Stimulated activated CD4-positive, alpha-beta T cell treated with anti-CD3 and anti-CD28 coated beads, Interleukin-2, amount 100 ng/mL, for 4 hours (primary cell): ENCODE results near the gene NATD1.
"Not testable (repeated sequence)": the region's sequence is repeated elsewhere in the genome, so short reads cannot be mapped to it uniquely, and the experiment has no call there.

ENCODE experiments used
- DNase-seq: peaks from one replicate; pipeline ENCODE4 v3.0.0-alpha.2; 2020; ENCODE audit warnings: low read depth

The NATD1 gene

DNA sequence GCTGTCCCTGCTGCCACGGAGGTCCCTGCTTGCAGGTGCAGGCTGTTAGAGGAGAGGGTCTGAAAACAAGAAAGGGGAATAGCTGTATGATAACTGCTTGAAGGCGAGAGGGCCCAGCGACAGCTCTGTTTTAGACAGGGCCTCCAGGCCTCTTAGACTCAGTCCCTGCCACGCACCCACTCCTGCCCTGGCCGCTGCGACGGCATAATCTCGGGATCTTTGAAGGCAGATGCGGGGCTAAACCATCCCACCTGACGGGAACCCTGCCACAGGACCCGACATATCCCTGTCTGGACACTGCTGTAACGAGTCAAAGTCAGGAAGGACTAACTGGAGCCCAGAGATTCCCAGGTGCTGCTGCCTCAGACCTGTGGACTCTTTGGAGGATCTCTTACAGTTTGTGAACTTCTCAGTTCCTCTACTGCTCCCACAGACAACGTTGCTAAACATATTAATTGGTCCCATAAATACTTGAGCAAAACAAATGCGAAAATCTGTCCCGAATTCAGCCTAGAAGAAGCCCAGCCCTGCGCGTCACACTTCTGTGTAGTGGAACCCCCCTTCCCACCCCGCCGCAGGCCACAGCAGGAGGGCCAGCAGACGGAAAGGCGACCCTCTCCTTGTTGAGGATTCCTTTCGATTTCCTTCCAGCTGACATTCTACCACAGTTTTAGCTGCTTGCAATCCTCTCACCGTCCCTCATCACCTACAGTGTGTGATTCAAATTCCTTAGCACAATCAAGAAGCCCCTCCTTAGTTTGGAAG, 38.3 kb downstream of the NATD1 start:
- no peak for DNase-seq

GRCh38 chr17:21214015-21214776, 39.0 kb downstream of the NATD1 start, which contains the start of gene TMEM11:
TMEM11 (minus strand) TSS chr17:21214161; CDS start chr17:21214152, 9 bp downstream.
- peak; percentile 94 for DNase-seq

GRCh38 chr17:21213638-21214014, 39.6 kb downstream of the NATD1 start:
- peak; percentile 5 for DNase-seq

DNA sequence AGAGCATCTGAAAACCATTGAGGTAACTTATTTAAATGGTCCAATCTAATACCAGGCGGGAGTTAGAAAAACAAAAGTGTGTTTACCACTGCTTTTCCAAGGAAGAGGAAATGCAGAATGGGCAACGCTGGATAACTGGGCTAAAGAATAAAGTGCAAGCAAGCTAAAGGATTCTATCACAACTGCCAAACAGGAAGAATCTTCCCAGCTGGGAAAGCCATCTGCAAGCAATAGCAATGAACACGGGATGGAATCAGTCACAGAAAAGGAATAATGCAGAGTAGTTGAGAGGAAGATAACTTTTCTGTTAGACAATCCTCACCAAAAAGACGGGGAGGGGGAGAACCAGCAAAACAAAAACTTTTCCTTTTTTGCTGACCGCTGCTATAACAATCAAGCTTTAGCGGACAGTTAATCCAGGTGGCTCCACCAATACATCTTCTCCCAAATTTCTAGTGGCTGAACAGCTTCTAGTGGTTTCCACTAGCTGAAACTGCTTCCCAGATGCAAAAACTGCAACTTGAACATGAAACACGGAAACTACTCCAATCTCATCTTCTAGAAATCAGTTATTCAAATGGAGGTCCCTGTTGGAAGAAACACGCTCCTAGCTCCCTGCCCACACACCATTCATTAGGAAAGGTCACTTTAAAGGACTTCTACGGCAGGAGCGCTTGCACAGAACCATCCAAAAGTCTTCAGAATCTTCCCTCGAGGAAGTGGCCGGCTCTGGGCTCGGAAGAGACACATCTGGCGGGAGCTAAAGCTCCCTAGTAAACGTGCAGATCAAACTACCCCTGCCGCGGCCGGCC, 40.2 kb downstream of the NATD1 start:
- DNase-seq = no peak

- no peak for DNase-seq
Measured at GRCh38 chr17:21211825-21212479, 41.3 kb downstream of the NATD1 start.

DNA sequence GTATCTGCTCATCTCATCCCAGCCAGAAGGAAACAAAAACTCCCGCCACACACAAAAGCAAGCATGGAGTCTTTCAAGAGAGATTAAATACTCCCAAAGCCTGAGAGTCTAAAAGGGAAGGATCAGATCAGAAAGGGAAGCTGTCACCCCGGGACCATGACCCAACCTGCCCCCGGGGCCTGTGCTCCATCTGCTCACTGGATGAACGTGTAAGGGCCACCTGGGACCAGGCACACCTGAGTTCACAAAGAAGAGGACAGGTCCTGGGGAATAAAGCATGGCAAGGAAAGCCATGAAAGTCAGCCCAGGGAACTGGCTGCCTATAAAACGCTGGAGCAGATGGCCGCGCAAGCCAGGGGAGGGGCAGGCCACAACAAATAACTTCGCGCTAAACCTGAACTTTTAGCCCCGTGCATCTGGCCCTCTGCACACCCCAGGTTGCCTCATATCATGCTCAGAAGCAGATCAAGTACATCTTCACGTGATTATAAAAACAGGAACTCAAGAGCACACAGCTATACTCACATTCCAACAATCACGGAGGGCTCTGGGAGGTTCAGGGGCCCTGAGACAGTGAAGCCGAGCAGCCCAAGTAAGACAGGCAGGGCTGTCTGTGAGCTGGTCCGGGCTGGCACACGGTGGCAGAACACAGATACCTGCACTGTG, 42.7 kb downstream of the NATD1 start:
- DNase-seq = no peak

- DNase-seq = no peak
Measured at GRCh38 chr17:21209511-21210175, 43.6 kb downstream of the NATD1 start.

- no peak for DNase-seq
Measured at GRCh38 chr17:21208352-21208751, 44.9 kb downstream of the NATD1 start.

GRCh38 chr17:21204935-21205334, 48.3 kb downstream of the NATD1 start:
- no peak for DNase-seq

- no peak for DNase-seq
Measured at GRCh38 chr17:21202512-21202911, 50.7 kb downstream of the NATD1 start.

DNA sequence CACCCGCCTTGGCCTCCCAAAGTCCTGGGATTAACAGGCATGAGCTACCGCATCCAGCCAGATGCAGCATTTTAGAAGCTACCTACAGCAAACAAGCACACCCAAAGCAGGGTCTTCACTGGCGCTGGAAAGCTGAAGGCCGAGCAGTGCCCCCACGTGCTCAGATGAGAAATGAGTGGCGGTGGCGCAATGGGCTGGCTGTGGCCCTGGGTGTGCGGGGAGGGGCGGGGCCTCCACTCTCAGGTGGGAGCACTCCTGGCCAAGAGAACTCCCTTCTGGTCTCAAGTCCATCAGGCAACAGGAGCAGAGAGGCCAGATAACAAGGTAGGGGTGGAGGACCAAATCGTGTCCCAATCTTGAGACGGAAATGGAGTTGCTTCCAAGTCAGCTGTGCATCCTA, 51.3 kb downstream of the NATD1 start:
- no peak for DNase-seq

GRCh38 chr17:21201298-21201595, 52.0 kb downstream of the NATD1 start:
- DNase-seq = no peak

DNA sequence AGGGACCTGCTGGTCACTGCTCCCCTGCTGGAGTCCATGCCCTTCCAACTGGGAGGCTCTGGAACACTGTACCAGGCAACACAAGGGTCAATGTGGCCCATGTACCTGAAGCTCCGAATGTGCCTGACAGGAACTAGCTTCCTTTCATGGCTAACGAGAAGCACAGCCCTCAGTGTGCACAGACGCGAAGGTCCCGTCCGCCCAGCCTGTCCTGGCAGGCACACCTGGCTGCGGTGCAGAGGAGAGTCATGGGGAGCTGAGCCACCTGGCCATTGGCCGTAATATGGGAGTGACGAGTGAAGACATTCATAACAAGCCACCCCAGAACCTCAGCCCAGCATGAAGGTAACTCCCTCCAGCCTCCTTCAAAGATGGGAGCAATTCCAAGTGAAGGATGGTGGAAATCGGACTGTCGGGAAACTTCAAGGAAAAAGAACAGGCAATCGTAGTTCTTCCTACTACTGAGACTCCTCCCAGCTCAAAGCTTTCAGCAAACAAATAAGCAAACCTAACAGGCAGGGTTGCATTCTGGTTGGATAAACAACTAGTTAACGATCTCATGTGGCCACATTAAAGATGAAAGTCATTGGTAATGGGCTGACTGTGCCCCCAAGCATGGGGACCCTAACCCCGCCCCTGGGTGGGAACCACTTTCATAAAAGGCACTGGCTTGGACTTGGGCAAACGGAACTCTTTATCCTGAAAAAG, 52.5 kb downstream of the NATD1 start:
- DNase-seq = no peak

DNA sequence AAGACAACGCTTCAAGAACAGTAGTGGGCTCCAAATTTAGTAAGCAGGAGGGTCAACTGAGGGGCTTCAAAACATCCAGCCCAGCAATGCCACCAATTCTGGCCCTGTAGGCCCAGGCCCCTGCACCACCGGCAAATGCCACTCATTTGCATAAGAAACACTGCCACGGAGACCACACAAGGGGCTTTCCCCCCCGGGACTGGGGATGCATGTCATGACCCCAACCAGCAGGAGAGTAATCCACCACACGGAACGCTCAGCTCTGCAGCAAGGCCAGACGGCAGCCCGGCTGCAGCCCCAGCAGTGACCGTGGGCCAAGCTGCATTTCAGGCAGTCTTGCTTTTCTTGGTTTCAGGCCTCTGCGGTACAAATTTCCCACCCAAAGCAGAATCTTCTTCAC, 53.4 kb downstream of the NATD1 start:
- no peak for DNase-seq

GRCh38 chr17:21199311-21199710, 53.9 kb downstream of the NATD1 start:
- no peak for DNase-seq

DNA sequence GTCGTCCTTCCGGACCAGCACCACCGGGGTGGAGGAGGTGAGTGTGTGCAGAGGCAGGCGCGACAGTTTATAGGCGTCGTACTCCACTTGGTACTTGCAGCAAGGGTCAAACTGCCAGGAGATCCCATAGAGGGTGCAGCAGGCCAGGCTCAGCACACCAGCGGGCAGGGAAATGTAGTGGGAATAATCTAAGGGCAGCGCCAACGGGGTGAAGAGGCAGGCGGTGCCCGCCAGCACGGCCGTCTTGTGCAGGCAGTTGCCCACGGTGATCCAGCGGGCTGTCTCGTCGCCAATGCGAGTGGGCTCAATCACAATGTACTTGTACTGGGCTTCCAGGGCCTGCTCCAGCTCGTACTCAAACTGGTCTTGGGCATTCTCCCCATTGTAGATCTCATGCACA, 54.8 kb downstream of the NATD1 start:
- DNase-seq = no peak

GRCh38 chr17:21196126-21196525, 57.1 kb downstream of the NATD1 start:
- no peak for DNase-seq

DNA sequence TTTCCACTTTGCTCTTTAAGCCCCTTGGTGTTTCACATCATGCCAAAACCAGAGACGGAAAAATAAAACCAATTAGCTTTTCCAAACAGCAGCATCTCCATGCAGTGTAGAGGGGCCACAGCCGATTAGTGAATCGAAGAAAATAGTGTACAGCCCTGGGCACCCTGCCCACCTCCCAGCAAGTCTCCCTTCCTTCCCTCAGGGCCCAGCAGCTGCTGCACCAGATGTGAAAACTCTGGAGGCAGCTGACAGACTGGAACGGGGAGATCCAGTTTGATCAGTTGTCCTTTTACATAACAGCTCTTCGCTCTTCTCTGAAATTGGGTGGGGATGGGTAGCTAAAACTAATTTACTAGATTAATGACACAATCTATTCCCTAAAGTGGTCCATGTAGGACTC, 58.5 kb downstream of the NATD1 start:
- no peak for DNase-seq

GRCh38 chr17:21194226-21194625, 59.0 kb downstream of the NATD1 start:
- DNase-seq = no peak

GRCh38 chr17:21193031-21193430, 60.2 kb downstream of the NATD1 start:
- no peak for DNase-seq

DNA sequence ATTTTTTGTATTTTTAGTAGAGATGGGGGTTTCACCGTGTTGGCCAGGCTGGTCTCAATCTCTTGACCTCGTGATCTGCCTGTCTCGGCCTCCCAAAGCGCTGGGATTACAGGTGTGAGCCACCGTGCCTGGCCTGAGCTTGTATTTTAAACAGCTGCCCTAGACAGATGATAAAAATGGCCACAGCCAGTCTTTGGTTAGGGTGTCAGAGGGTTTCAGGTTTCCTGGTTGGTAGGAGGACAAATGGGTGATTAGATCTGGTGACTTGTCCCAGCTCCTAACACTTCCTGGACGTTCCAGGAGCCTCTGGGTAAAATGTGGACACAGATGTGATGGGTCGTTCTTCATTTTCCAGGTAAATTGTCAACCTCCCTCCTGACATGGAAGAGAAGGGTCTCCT, 60.8 kb downstream of the NATD1 start:
- DNase-seq = not testable (repeated sequence)
